ENCODE measurements around the gene HYAL3.

- TF ChIP-seq EZH2 (IDR thresholded peaks at IDR 0.05; ENCODE audit: insufficient read depth, poor library complexity, severe bottlenecking): no peak
- no peak for TF ChIP-seq EZH2phosphoT487 (IDR thresholded peaks at IDR 0.05; ENCODE audit: insufficient read depth, low read depth)
These were observed 12.6 kb downstream of the HYAL3 start for GRCh38 chr3:50286322-50287227.

Data from GM23248 (cell line).